GM19239 (cell line): ENCODE results near the gene KIAA0930.
"Not testable (repeated sequence)": the region's sequence is repeated elsewhere in the genome, so short reads cannot be mapped to it uniquely, and the experiment has no call there.

Experiments
- DNase-seq: peaks from one replicate; pipeline ENCODE4 v3.0.0; 2011; ENCODE audit warnings: low spot score; ENCODE audit not compliant: insufficient read length
- FAIRE-seq: peaks from 2 replicates; lab custom pipeline; 2011; peaks lifted over from hg19 to GRCh38; lab: Jason Lieb, UNC

Gene KIAA0930

DNA sequence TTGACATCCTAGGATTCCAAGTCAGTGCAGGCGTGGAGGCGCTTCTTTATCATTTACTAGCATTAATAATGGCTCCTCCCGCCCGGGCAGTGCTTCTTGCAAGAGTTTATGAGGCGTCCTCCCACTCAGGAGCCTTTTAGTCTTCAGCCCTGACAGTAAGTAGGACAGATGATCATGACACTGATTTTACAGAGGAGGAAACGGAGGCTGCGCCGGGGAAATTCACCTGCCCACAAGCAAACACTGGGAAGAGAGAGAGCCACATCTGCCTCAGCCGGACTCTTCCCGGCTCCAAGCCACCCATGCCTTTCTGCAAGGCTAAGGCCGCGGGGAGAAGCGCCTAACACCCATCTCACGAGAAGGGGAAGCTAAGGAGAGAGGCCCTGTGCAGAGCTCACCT, 35.9 kb downstream of the KIAA0930 start:
- FAIRE-seq (no peak), DNase-seq (no peak)

DNA sequence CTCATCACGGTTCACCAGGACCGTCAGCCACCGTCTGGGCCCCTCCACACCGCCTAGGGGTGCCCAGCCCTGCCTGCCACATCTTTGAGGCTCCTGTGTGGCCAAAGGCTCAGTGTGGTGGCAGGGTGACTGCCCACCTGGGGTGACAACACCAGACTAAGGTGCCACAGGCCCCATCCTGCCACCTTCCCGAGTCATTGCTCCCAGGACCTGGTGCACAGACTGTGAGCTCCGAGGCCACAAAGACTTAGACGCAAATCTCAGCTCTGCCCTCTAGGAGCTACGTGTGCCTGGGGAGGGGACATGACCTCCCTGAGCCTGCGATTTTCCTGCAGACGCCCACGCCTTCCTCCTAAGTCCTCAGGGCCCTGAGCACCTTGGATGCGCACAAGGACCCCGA, 36.5 kb downstream of the KIAA0930 start:
- no peak for FAIRE-seq
- no peak for DNase-seq

DNA sequence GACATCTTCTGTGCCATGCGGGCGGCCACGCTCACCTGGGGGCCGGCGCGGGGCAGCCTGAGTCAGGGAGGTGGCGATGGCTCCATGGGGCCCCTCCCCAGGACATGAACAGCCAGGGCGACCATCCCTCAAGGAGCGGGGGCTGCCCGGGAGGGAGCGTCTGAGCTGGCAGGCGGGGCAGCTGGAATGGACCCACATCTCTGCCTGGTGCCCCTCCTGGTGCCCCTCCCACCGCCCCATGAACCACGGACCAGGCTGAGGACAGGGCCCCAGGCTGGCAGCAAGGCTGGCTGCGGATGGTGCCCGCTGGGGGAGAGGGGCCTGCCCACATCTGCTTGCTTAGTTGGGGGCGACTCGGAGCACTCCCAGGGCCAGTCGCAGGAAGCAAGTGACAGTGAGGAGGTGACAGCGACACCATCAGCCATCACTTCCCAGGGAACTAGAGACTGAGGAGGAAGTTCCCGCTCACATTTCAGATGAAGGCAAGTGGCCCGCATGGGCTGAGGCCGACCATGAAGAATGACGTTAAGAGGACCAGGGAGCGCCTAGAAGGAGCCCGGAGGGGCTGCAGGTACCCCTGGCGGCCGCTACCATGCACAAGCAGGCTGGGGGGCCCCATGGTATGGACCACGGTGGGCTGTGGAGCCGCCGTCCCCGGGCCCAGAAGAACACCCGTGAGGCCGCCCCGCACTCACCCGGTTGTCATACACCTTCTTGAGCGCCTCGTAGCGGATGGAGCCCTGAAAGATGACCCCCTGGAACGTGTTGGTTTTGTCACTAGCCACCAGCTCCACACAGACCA, 37.3 kb downstream of the KIAA0930 start:
- no peak for DNase-seq
- no peak for FAIRE-seq

DNA sequence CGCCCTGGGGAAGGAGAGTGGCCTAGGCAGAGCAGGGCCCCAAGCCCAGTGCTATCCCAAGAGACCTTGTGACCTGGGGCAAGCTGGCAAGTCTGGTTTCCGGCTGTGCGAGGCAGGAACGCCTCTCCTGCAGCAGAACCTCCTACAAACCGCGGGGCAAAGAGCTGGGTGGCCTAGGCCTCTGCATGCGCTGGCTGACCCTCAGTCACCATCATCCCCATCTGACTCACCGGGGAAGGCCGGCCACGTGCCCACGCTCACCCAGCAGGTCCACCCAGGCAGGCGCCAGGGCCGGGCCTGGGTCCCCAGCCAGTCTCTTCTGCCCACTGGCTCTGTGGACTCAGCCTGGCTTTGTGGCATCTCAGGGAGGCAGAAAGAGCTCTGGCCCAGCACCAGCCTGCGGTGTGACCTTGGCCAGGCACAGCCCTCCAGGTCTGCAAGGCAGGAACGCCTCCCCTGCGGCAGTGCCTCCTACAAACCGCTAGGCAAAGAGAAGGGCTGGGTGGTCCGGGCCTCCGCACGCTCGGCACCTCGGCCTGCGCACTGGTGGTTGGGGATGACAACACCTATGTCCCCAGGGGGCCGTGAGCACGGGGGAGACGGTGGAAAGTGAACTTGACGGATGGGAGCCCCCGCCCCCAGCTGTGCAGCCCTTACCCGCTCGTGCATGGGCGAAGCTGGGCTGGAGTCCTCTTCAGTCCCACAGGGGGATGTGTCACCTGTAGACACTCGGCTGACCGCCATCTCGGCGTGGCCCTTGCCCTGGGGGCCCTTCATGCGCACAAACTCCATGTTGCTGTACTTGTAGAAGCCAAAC, 38.2 kb downstream of the KIAA0930 start:
- DNase-seq (no peak), FAIRE-seq (no peak)

DNA sequence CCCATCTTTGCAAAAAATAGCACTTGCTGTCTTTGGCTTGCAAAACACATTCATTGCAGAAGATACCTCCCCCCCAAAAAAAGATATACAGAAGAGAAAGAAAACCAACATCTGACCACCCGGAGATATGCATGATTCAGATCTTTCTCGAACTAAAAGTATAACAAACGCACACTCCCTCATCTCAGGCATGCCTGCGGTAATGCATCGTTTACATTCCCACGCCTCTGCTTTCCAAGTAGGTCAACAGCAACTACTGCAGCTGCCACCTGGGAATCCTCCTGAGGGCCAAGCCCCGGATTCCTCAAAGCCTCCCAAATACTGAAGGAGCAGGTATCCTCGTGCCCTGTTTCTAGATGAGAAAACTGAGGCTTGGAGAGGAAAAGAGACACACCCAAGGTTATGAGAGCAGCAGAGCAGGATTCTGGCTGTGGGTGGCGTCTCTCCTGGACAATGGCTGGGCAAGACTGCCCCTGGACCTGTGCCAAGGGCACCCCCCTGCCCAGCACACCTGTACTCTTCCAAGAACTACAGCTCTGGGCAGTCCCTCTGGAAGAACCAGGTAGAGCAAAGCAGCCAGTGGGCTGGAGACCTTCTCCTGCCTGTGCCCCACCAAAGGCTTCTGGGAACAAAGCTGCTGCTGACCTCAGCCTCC, 38.9 kb downstream of the KIAA0930 start:
- FAIRE-seq (no peak), DNase-seq (no peak)

DNA sequence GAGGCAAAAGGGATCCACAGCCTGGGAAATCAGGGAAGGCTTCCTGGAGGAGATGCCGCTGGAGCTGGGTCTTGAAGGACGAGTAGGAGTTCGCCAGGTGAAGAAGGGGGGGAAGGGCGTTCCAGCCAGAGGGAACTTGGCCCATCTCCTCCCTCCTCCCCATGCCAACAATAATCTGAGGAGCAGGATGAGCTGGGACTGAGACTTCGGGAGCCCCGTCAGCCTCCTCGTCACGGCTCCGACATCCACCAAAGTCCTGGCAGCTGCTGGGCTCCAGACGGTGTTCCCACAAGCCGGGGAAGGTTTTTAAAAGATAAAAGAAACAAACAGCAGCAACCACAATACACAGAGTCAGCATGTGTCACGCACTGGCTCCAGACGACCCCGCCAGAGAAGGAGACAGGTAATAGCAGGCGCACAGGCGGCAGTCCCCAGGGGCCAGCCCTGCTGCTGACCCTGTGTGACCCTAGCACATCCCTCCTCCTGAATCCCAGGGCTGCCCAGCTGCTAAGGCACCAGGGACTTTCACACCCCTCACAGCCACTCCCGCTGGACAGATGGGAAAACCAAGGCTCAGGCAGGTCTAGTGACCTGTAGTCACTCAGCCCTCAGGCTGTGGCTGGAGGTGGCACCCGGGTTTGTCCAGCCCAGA, 39.7 kb downstream of the KIAA0930 start:
- DNase-seq (no peak), FAIRE-seq (no peak)

DNA sequence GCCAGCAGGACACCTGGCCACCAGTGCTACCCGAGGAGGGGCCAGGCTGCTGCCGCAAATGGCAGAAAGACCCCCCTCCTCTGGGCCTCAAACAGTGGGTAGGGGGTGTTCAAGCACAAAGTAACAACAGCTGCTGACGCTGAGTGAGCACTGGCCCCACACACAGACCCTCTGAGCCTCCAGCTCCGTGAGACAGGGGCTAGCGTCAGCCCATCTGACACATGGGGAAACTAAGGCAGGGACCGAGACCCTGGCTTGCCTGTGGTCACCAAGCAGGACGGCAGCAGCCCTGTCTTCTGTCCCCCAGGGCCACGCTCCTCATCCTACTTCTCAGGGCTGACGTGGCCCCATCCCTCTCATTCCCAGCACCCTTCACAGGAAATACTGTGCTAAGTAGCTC, 40.5 kb downstream of the KIAA0930 start:
- DNase-seq (no peak), FAIRE-seq (no peak)

DNA sequence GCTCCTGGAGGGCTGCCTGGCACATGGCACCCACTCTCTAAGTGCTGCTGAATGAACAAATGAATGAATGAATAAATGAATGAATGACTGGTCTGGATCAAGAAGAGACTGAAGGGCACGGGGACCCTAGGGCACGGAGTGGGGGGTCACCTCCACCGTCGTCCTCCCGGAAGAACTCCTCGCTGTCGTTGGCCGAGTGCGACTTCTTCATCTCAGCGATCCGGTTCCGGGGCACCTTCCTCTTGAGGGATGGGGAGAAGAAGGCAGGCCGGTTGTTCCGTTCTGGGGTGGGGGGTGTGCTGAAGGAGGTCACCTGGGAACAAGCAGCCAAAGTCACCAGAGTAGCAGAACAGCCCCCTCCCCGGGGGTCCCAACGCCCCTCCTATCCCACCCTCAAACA, 41.0 kb downstream of the KIAA0930 start:
- FAIRE-seq (no peak), DNase-seq (no peak)

DNA sequence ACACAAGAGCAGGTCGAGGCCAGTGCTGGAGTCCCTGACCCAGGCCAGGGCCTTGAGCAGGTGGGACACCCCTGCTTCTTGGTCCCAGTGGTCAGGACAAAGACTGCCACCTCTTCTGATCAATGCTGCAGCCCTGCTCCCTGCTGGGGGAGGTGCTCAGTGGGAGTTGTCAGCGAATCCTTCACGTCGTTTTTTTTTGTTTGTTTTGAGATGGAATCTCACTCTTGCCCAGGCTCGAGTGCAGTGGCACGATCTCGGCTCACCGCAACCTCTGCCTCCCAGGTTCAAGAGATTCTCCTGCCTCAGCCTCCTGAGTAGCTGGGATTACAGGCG, 42.3 kb downstream of the KIAA0930 start:
- FAIRE-seq (no peak), DNase-seq (no peak)

DNA sequence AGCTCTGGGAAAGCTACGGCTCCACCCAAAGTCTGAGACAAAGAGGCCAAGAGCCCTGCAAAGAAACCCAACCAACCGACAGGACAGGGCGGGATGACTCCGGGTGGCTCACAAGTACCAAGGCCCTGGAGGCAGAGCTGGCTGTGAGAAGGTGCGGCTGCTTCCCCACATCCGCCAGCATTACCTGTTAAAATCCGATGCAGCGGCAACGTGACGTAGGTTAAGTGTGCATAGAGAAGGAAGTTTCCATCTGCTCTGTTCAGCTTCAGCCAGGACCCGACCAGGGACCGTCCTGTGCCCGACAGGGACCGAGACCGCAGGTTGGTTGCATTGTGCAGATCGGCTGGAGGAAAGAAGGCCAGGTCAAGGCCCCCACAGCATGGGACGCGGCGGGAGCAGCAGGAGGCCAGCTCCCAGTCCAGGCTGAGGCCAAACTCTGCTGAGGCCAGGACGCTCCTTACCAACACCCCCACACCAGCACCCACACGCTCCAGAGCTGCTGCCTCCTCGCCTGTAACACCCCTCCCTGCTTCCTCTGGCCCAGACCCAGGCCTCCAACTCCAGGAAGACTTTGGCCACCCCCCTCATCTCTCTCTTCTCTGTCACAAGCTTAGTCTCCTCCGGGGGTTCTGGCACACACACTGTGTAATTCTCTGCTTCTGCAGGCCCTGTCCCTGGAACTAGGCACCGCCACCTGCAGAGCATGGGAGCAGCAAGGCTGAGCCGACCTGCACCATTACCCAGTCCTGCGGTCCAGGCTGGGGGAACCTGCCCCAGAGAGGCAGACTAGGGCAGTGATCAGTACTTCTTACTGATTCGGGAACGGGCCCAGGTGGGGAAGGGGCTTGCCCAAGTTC, 42.9 kb downstream of the KIAA0930 start:
- FAIRE-seq (no peak), DNase-seq (no peak)

DNA sequence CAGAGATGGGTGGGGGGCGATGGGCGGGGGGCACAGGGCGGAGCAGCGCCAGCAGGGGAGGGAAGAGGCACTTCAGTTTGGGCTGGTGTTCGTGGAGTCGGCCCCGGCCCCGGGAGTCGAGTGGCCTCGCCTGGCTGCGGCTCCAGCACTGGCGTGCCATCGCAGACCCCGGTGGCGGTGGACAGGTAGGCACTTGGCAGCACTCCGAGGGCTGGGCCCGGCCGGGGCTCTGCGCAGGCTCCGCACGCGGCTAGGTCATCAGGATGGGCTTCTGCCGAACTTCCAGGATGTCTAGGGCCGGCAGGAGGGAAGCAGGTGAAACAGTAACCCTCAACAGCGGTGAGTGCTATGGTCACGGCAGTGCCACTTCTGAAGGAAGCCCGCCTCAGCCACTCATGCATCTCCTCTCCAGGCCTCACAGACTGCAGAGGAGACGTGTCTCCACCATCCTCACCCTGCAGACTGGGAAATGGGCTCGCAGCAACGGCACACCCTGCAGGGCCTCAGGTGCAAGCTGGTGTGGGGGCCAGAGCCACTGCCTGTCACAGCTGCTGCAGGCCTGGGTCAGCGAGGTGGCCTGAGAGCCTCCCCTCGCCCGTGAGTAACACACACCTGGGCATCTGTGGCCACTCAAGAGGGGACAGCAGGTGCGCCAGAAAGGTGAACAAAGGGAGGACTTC, 43.6 kb downstream of the KIAA0930 start:
- FAIRE-seq (no peak), DNase-seq (no peak)

DNA sequence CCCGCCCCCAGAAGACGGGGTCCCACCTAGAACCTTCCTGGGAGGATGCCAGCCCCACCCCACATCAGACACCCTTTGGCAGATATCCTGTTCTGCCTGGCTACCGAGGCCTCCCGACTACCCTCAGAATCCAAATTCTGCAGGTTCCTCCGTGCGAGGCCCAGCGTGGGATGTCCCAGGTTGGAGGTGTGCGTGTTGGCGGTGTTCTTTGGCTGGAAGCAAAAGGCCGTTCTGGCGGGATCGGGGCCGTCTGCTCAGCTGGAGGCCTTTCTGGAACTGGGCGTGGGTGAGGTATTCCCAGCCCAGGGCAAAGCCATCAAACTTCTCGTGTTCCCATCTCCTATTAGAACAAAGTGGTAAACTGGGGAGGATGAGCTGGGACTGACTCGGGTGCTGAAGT, 44.4 kb downstream of the KIAA0930 start:
- FAIRE-seq (no peak), DNase-seq (no peak)

DNA sequence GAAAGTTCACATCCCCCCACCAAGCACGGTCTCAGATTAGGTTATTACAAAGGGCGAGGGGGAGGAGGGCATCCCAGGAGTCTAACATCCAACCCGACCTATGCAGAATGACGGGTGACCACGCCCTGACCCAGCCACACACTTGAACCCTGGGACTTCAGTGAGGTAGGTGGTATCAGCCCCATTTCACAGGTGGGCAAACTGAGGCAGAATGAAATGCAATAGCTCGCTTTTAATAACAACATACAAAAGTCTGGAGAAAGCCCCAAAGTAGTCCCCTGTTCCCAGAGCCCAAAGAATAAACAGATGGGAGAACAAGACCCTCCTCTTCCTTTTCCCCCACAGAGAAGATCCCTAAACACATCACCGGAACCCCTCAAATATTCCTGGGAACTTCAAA, 45.1 kb downstream of the KIAA0930 start:
- DNase-seq, result no peak
- no peak for FAIRE-seq

DNA sequence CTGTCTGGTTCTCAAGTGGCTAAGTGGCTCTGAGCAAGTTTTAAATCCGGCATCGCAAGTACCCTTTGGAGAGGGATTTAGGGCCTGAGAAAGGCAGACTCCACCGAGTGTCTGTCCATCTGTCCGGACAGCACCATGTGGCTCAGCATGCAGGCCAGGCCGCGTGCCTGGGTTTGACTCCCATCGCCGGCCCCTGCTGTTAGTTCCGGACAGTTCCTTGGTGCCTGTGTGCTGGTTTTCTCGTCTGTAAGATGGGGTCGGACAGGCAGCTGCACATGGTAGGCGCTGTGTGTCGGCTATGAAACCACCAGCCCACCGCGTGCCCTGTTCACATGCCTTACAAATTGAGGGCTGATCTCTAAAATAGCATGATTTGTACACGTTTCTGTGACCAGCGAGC, 46.0 kb downstream of the KIAA0930 start:
- FAIRE-seq (no peak), DNase-seq (no peak)

DNA sequence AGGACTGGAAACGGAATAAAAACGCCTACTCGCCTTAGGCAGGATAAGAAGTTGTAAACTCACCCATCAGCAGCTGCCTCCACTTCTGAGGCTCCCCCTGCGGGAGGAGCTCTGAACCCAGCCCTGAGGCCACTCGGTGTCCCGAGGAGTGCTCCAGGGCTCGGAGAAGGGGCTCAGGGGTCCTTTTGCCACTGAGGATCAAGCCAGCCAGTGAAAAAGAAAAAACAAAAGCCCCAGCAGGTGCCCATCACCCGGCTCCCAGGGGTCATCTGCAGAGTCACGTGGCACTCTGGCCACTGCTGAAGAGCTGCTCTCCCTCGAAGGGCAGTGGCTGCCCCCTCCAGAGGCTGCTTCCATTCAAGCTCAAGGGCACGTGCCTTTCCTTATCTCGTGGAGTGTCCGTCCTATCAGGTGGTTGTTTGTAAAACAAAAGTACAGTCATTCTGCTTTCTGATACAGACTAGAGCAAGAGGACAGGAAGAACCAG, 48.0 kb downstream of the KIAA0930 start:
- no peak for DNase-seq
- FAIRE-seq, result no peak

DNA sequence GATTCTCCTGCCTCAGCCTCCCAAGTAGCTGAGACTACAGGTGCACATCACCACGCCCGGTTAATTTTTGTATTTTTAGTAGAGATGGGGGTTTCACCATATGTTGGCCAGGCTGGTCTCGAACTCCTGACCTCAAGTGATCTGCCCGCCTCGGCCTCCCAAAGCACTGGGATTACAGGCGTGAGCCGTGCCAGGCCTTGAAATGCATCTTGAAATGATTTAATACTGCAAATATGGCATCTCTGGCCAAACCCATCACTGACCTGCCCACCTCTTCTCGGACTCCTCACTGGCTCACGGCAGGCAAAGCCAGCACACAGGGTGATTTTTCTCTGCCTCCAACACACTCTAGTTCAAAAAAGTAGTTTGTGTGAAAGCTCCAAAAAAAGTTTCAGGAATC, 48.9 kb downstream of the KIAA0930 start:
- not testable (repeated sequence) for FAIRE-seq, DNase-seq

DNA sequence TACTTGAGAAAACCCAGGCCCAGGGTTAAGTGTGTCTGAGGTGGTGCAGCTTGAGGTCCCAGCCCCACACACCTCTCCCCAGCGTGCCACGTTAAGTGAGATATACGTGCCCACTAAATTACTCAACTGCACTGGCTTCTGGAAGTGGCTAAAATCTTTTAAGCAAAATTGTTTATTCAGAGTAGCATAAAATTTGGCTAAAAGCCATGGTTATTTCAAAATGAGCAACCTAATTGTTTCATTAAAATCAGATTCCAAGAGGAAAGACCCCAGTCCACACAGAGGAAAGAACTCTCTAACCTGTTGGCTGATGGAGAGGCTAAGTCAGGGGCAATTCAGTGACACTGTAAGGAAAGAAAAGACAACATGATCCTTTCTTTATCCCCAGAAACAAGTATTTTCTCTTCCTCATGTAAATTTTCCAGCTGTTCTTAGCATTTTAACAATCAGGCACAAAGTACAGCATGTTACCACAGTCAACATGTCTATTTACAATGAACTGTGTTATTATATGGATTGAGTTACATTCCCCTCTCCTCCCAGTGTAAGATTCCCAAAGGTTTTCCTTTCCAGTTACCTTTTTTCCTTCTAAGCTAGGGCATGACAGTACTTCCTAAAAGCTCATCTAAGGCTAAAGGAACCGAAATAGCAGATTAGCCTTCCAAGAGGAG, 50.4 kb downstream of the KIAA0930 start:
- FAIRE-seq, result no peak
- DNase-seq, result no peak

DNA sequence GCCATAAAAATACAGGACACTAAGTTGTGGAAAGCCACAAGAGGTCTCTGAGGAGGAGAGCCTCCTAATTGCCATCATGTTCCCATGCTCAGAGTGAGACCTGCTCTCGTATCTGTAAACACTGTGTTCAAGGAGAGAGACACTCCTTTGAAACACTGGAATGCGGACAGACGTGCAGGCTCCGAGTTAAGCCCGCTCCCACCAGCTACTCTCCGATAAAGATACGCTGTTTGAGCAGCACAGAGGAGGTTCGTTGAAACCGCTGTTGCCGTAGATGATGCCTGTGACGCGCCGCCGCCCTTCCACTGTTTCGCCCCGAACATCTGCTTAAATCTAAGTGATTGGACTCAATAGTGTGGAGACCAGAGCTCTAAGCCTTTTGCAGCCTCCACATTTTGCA, 51.9 kb downstream of the KIAA0930 start:
- no peak for FAIRE-seq
- DNase-seq, result no peak

DNA sequence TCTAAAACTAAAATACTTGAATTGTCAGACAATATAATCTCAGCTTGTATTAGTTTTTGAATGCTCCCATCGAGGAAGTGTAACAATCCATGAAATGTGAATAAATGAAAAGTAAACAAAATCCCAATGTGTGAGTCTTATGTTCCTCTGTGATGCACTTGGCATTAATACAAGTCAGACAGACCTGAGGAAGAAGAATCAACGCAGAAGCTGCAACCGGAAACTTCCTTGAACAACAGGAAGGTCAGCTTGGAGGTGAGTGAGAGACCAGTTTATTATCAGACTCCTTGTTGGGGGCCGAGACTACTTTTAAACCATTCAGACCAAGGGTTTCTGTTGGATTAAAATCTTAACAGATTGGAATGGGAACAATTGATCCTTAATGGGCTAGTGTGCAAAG, 52.8 kb downstream of the KIAA0930 start:
- FAIRE-seq (no peak), DNase-seq (no peak)
